GM19351 (cell line): Measurements from ENCODE around the gene SELENBP1.
"Not testable (repeated sequence)": the region's sequence is repeated elsewhere in the genome, so short reads cannot be mapped to it uniquely, and the experiment has no call there.

ENCODE experiments used
- ATAC-seq: cut with Tn5 transposase; IDR thresholded peaks from one replicate; pipeline ENCODE4 v1.9.1; 2021; ENCODE audit warnings: mild to moderate bottlenecking, moderate library complexity; ENCODE audit not compliant: unreplicated experiment

Gene SELENBP1

GRCh38 chr1:151384584-151384983, 12.1 kb upstream of the SELENBP1 start:
- no peak for ATAC-seq

- ATAC-seq, result no peak
Observed at GRCh38 chr1:151377150-151377884, 4.8 kb upstream of the SELENBP1 start.

GRCh38 chr1:151373196-151373595, 691 bp upstream of the SELENBP1 start:
- ATAC-seq, result no peak

GRCh38 chr1:151371370-151372057, 991 bp downstream of the SELENBP1 start:
- no peak for ATAC-seq

- ATAC-seq, result no peak
Observed at GRCh38 chr1:151370211-151370911, 2.1 kb downstream of the SELENBP1 start.

GRCh38 chr1:151369621-151370048, 2.9 kb downstream of the SELENBP1 start:
- no peak for ATAC-seq

GRCh38 chr1:151369302-151369610, 3.2 kb downstream of the SELENBP1 start:
- ATAC-seq, result no peak

GRCh38 chr1:151368393-151369301, 3.9 kb downstream of the SELENBP1 start:
- no peak for ATAC-seq

- no peak for ATAC-seq
Observed at GRCh38 chr1:151367658-151368392, 4.7 kb downstream of the SELENBP1 start.

- no peak for ATAC-seq
Observed at GRCh38 chr1:151364996-151365395, 7.5 kb downstream of the SELENBP1 start.

- ATAC-seq, result no peak
Observed at GRCh38 chr1:151362308-151363155, 10.0 kb downstream of the SELENBP1 start.

- ATAC-seq, result no peak
Observed at GRCh38 chr1:151361883-151362282, 10.6 kb downstream of the SELENBP1 start.

GRCh38 chr1:151356696-151357095, 15.8 kb downstream of the SELENBP1 start:
- ATAC-seq, result no peak

GRCh38 chr1:151352021-151352718, 20.3 kb downstream of the SELENBP1 start:
- ATAC-seq, result no peak

GRCh38 chr1:151350323-151350722, 22.2 kb downstream of the SELENBP1 start:
- not testable (repeated sequence) for ATAC-seq

- ATAC-seq, result peak; percentile 27
Observed at GRCh38 chr1:151347523-151348246, 24.8 kb downstream of the SELENBP1 start.

- ATAC-seq, result peak; percentile 90
Observed at GRCh38 chr1:151346769-151347522, 25.6 kb downstream of the SELENBP1 start, which contains the start of gene RFX5. RFX5 (minus strand) TSS chr1:151347252; CDS start chr1:151346320, 932 bp downstream.
